Body of pancreas (tissue), 4 donors: ENCODE measurements around the gene FURIN.
"Not testable (repeated sequence)": the region's sequence is repeated elsewhere in the genome, so short reads cannot be mapped to it uniquely, and the experiment has no call there.

Experiments used
- CTCF ChIP-seq, 7 experiments: fragments of 450-650 bp in 4 of 7; fragments of 200-600 bp in 3 of 7; sonication (generic) in 3 of 7; IDR thresholded peaks; one replicate each; pipeline ENCODE4 v1.5.1; 2016 to 2019; ENCODE audit warnings: antibody characterized with exemption in 7 of 7
- POLR2A ChIP-seq, 3 donors: fragments of 450-650 bp; IDR thresholded peaks; one replicate each; pipeline ENCODE4 v1.6.1; 2016; ENCODE audit warnings: antibody characterized with exemption in 3 of 3, mild to moderate bottlenecking in 2 of 3

- TF ChIP-seq CTCF, POLR2A (IDR thresholded peaks at IDR 0.05): not testable (repeated sequence)
These were observed 42.0 kb upstream of the FURIN start for GRCh38 chr15:90826206-90826885.
